LHCN-M2 (cell line): ENCODE results near the gene ACTL9. TPM values are rescaled to one million over a fixed set of nuclear protein-coding genes. Genes with fewer than 3 reads are reported as not detected.
"Not testable (repeated sequence)": the region's sequence is repeated elsewhere in the genome, so short reads cannot be mapped to it uniquely, and the experiment has no call there.

ENCODE experiments used
- DNase-seq: peaks from one replicate; pipeline ENCODE4 v3.0.0-alpha.2; 2012; ENCODE audit warnings: low read depth
- polyA plus RNA-seq: library from polyadenylated mRNA; unstranded; fragments of >200 nt; gene quantifications from one replicate; pipeline ENCODE4 v1.2.1, GENCODE V29; 2012; ENCODE audit warnings: missing spikeins
- total RNA-seq: library from RNA; depleted of rRNA; stranded (reverse); fragments of >200 nt; gene quantifications from 2 replicates; pipeline ENCODE4 v1.2.3, GENCODE V29; 2014; rRNA removed

ACTL9 gene
- not detected in 2 replicates for total RNA-seq
- polyA plus RNA-seq, result not detected

GRCh38 chr19:8698433-8699063 lies at the start of gene ACTL9:
Gene ACTL9 (minus strand): TSS chr19:8698795. CDS start chr19:8698701, 94 bp downstream.
- DNase-seq, result no peak

DNA sequence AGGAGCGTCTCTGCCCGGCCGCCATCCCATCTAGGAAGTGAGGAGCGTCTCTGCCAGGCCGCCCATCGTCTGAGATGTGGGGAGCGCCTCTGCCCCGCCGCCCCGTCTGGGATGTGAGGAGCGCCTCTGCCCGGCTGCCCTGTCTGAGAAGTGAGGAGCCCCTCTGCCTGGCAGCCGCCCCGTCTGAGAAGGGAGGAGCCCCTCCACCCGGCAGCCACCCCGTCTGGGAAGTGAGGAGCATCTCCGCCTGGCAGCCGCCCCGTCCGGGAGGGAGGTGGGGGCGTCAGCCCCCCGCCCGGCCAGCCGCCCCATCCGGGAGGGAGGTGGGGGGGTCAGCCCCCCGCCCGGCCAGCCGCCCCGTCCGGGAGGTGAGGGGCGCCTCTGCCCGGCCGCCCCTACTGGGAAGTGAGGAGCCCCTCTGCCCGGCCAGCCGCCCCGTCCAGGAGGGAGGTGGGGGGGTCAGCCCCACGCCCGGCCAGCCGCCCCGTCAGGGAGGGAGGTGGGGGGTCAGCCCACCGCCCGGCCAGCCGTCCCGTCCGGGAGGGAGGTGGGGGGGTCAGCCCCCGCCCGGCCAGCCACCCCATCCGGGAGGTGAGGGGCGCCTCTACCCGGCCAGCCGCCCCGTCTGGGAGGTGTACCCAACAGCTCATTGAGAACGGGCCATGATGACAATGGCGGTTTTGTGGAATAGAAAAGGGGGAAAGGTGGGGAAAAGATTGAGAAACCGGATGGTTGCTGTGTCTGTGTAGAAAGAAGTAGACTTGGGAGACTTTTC lies 40.9 kb upstream of the ACTL9 start:
- not testable (repeated sequence) for DNase-seq

GRCh38 chr19:8738377-8738776 lies 39.8 kb upstream of the ACTL9 start:
- DNase-seq, result no peak

- DNase-seq, result no peak
Measured at GRCh38 chr19:8731428-8732169, 33.0 kb upstream of the ACTL9 start.

DNA sequence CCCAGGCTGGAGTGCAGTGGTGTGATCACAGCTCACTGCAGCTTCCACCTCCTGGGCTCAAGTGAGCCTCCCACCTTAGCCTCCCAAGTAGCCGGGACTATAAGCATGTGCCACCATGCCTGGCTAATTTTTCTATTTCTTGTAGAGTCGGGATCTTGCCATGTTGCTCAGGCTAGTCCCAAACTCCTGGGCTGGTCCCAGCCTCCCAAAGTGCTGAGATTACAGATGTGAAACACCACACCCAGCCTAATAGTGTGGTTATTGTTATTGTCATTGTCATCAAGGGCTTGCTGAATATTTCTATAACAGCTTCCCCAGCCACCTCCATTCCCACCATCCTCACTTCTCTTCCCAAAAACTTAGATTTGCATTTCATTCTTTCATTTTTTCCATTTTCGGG lies 25.7 kb upstream of the ACTL9 start:
- no peak for DNase-seq

- no peak for DNase-seq
Measured at GRCh38 chr19:8722032-8722431, 23.4 kb upstream of the ACTL9 start.

DNA sequence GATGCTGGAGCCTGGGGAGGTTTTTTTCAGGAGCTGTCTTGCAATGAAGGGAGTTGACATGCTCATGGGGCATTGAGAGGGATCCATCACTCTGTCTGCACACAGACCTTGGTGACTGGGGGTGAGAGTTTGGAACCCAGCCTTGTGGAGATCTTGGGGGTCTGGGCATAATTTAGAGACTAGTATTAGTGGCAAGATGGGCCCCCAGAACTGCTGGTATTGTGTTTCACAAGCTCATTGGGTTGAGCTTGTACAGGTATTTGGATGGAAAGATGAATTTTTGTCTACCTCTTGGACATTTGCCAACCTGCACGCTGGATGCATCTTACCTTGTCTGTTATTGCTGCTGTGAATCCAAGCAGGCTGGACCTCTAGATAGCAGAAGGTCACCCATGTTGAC lies 22.7 kb upstream of the ACTL9 start, which contains the start of gene OR2Z1:
Gene OR2Z1 (plus strand): TSS at position 301 of the 400 bp plus-strand sequence. CDS start 9,395 bp downstream, outside the sequence.
- no peak for DNase-seq

DNA sequence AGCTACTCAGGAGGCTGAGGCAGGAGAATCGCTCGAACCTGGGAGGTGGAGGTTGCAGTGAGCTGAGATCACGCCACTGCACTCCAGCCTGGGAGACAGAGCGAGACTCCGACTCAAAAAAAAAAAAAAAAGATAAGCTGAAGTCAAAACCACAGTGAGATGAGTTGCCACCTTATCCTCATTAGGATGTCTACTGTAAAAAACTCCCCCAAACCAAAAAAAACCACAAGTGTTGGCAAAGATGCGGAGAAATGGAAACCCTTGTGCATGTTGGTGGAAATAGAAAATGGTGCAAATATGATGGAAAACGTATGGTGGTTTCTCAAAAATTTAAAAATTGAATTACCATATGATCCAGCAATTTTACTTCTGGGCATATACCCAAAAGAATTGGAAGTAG lies 11.7 kb upstream of the ACTL9 start:
- DNase-seq, result not testable (repeated sequence)

- no peak for DNase-seq
Measured at GRCh38 chr19:8705742-8706141, 7.1 kb upstream of the ACTL9 start.

DNA sequence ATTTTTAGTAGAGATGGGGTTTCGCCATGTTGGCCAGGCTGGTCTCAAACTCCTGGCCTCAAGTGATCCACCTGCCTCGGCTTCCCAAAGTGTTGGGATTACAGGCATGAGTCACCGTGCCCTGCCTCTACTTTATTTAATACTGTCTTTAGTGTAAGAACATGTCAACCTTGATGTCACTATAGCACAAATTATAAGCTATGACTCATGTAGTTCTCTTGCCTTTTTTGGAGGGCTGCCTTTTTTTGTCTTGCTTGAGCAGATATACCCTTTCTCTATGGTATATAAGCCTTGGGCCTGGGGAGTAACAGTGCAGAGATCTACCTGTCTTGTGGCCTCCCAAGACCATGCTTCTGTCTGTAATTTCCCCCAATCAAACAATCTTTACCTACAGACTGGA lies 6.7 kb upstream of the ACTL9 start:
- DNase-seq, result not testable (repeated sequence)

DNA sequence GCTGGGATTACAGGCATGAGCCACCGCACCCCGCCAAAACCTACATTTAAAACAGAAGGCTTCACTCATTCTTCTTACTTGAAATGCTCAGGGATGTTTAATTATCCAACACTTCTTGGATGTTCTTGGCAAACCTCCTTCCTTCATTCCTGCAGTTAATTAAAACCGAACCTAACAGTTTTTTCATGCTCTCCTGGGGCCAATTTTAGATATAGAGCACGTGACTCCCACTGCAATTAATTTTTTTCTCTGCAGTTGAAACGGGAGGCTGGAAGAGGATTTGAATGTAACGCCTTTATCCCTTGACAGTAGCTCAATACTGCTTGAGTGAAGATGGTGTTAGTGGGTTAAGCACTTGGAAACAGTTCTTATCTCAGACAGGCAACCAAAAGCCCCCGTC lies 4.6 kb upstream of the ACTL9 start:
- DNase-seq, result no peak

DNA sequence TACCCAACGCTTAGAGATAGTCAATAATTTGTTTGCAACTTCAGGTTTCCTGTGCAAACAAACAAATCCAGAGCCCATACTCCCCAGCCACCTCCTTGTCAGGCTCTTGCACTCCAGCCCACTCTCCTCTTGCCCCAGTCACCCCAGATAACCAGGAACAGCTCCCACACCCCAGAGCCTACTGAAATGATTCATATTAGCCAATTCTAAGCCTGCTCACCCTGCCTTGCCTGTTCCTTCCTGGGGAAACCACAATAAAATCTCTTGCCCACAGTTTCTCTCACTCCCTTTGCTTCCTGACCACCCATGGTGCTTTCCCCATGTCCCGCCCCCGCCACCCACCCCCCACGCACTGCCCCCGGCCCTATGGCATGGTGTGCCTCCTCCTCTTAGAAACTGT lies 3.8 kb upstream of the ACTL9 start:
- DNase-seq, result no peak

- no peak for DNase-seq
Measured at GRCh38 chr19:8700956-8701355, 2.4 kb upstream of the ACTL9 start.

DNA sequence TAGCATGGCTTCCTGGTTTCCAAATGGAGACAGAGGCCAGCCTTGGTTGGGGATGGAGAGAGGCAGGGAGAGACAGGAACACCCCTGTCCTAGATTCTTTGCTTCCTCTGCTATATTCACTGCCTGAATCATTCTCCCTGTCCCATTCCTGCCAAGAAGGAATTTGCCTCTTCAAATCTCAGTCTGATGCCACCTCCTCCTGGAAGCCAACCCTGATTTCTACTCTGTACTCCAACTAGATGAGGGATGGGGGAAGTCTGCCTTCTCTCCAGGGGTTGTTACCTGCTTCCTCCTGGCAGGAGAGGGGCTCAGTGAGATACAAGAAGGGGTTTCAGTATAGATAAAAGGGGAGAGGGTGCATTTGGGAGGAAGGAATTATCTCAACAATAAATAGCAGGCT lies 1.3 kb upstream of the ACTL9 start:
- DNase-seq, result no peak

DNA sequence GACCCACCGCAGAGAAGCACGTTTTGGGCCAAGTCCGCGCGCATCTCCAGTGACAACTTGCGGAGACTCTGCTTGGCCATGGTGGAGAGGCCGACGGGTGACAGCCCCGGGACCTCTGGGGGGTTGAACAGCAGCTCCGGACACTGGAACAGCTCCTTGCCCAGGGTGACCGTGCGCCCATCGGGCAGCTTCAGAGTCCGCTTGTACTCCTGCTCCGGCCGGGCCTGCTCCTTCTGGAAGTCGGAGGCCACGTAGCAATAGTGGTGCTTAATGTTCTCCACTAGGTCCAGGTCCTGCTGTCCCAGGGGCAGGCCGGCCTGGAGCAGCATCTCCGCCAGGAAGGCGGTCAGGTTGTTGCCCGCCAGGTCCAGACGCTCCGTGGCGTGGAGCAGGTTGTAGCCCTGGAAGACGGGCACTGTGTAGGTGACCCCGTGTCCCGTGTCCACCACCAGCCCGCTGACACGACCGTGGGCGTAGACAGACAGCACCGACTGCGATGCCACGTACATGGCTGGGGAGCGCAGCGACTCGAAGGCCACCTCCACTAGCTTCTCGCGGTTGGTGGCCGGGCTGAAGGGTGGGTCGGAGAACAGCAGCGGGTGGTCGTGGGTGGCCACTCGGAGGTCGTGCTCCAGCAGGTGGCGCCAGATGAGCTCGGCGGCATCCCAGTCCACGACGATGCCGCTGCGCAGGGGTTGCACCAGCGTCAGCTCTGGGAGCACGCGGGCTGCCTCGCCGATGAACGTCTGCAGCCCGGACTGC lies 743 bp downstream of the ACTL9 start:
- DNase-seq, result no peak

DNA sequence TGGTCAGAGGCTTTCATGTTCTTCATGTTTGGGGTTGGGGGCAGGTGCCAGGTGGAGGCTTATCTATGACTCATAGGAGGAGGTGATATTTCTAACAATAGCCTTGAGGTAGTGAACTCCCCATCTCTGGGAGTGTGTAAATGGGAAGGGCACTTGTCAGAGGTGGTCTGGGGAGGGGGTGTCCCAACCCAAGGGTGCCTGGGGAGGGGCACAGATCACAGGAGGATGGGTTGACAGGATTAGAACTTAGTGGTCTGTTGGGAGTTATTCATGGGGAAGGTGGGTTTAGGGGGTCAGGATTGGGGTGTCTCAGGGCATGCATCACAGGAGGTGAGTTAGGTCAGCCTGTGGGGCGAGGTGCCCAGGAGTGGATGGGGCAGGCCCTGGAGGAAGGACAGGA lies 1.6 kb downstream of the ACTL9 start:
- DNase-seq, result no peak

- no peak for DNase-seq
Measured at GRCh38 chr19:8695911-8696310, 2.7 kb downstream of the ACTL9 start.

GRCh38 chr19:8695501-8695900 lies 3.1 kb downstream of the ACTL9 start:
- no peak for DNase-seq

- no peak for DNase-seq
Measured at GRCh38 chr19:8690753-8691539, 7.6 kb downstream of the ACTL9 start.

- no peak for DNase-seq
Measured at GRCh38 chr19:8688930-8689329, 9.7 kb downstream of the ACTL9 start.

DNA sequence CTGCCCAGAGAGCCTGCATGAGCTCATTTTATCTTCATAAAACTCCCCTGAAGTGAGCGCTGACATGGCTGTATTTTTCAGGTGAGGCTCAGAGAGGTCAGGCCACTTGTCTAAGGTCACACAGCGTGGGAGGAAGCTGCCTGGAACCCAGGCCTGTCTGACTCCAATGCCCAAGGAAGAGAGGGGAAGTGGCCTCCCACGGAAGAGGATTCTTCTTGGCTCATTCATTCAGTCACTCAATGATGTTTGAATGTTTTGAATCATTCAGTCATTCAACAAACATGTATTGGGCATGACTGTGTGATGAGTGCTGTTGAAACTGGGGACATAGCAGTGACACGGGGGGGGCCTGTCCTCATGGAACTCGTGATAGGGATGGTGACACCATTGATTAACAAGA lies 12.0 kb downstream of the ACTL9 start:
- DNase-seq, result no peak
